Caco-2 (cell line): ENCODE results near the gene IL5. TPM values are rescaled to one million over a fixed set of nuclear protein-coding genes. Genes with fewer than 3 reads are reported as not detected.

ENCODE experiments used
- BruUV-seq: library from RNA; stranded (reverse); fragments of 400-500 nt; replicated peaks from 2 replicates; lab custom pipeline; 2021; lab: Mats Ljungman, UMichigan
- CTCF ChIA-PET: fragments of 300-600 bp; sonication (Branson Sonifier 250); formaldehyde crosslinking; loops from one replicate; lab custom pipeline; 2022; ENCODE audit warnings: antibody characterized with exemption; lab: Charles Lee
- POLR2A ChIA-PET: fragments of 300-600 bp; sonication (Branson Sonifier 250); formaldehyde crosslinking; loops from one replicate; lab custom pipeline; 2022; ENCODE audit warnings: antibody characterized with exemption; lab: Charles Lee
- DNase-seq, 2 experiments: peaks; one replicate each; pipeline versions ENCODE4 v3.0.0 to v3.0.0-alpha.2; 2020 to 2022
- H3K27me3 ChIP-seq: replicated peaks from 2 replicates; pipeline ENCODE4 v1.6.0; 2011; ENCODE audit warnings: low read length; ENCODE audit not compliant: control insufficient read depth, insufficient read depth
- H3K36me3 ChIP-seq: 2 replicates; pipeline ENCODE4 v1.5.1; 2011; ENCODE audit warnings: low read length; ENCODE audit not compliant: control insufficient read depth, insufficient read depth
- H3K4me1 ChIP-seq: fragments of 250-450 bp; sonication (Bioruptor Pico); 2 replicates; pipeline ENCODE4 v1.5.1; 2020; ENCODE audit warnings: mild to moderate bottlenecking
- H3K4me3 ChIP-seq: 2 replicates; pipeline ENCODE4 v1.5.1; 2011; ENCODE audit warnings: low read depth, mild to moderate bottlenecking, control low read depth, low read length
- H3K9me3 ChIP-seq: fragments of 250-450 bp; sonication (Bioruptor Pico); 2 replicates; pipeline ENCODE4 v1.5.1; 2020; ENCODE audit warnings: mild to moderate bottlenecking, moderate library complexity
- H3K27ac Mint-ChIP-seq: one replicate; pipeline ENCODE4 v1.8.0; 2022; ENCODE audit warnings: mixed read lengths; ENCODE audit not compliant: unreplicated experiment
- H3K27me3 Mint-ChIP-seq: one replicate; pipeline ENCODE4 v1.8.0; 2022; ENCODE audit warnings: mixed read lengths; ENCODE audit not compliant: insufficient read depth, unreplicated experiment
- H3K36me3 Mint-ChIP-seq: one replicate; pipeline ENCODE4 v1.8.0; 2022; ENCODE audit warnings: mild to moderate bottlenecking, mixed read lengths; ENCODE audit not compliant: insufficient read depth, unreplicated experiment
- H3K4me1 Mint-ChIP-seq: one replicate; pipeline ENCODE4 v1.8.0; 2022; ENCODE audit warnings: low read depth, mixed read lengths; ENCODE audit not compliant: unreplicated experiment
- H3K4me3 Mint-ChIP-seq: one replicate; pipeline ENCODE4 v1.8.0; 2022; ENCODE audit warnings: mild to moderate bottlenecking, moderate library complexity, mixed read lengths; ENCODE audit not compliant: unreplicated experiment
- H3K9me3 Mint-ChIP-seq: one replicate; pipeline ENCODE4 v1.8.0; 2022; ENCODE audit warnings: mixed read lengths; ENCODE audit not compliant: unreplicated experiment
- intact Hi-C: fragments of 100-400 bp; cut with micrococcal nuclease; formaldehyde crosslinking; loops from one replicate; pipeline ENCODE4 v1.10.0; 2022; ENCODE audit not compliant: unreplicated experiment
- total RNA-seq: library from RNA; stranded (reverse); gene quantifications from 2 replicates; pipeline ENCODE4 v1.2.3, GENCODE V29; 2022
- TF ChIP-seq, protein P1 (sequence below), 2 experiments: fragments of 200-600 bp in 1 of 2; IDR thresholded peaks; 1 replicate in 1 of 2; 2 replicates in 1 of 2; pipeline versions ENCODE4 v1.5.1 to v1.8.0; 2011 to 2022; ENCODE audit warnings: antibody characterized with exemption in 1 of 2, control low read depth in 1 of 2, inconsistent platforms in 1 of 2, low read depth in 1 of 2, low read length in 1 of 2, mild to moderate bottlenecking in 1 of 2, moderate library complexity in 1 of 2; ENCODE audit not compliant: insufficient read depth in 1 of 2, severe bottlenecking in 1 of 2, unreplicated experiment in 1 of 2

IL5 gene
- total RNA-seq, 1 experiment from 2014 or later = not detected

DNA sequence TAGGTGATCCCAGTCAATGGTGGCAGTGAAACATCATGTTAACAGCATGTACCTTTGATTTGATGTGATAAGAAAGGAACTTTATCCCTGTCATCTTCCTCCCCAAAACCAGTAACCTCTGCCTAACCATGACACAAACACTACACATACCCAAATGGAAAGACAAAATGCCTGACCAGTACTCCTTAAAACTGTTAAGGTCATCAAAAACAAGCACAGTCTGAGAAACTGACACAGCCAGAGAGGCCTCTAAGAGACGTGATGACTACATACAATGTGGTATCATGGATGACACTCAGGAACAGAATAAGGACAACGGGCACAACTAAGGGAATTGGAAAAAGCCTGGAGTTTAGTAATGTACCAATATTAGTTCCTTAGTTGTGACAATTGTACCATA lies 3.9 kb upstream of the IL5 start:
- H3K36me3 ChIP-seq = no peaks in the 10 kb centered on the region
- Mint-ChIP-seq H3K4me3 (no peak overlapping the region), H3K36me3 (no peaks in the 10 kb centered on the region), H3K27me3 (peaks cover 5% of the 10 kb centered on the region), H3K9me3 (no peaks in the 10 kb centered on the region), H3K27ac (no peak overlapping the region), H3K4me1 (no peaks in the 10 kb centered on the region)
- H3K9me3 ChIP-seq = no peaks in the 10 kb centered on the region
- CTCF ChIA-PET = no interaction called here
- DNase-seq = no peak
- intact Hi-C loops = no loop called here
- H3K27me3 ChIP-seq = no peaks in the 10 kb centered on the region
- no peak overlapping the region for H3K4me3 ChIP-seq
- no peaks in the 10 kb centered on the region for H3K4me1 ChIP-seq
- POLR2A ChIA-PET = no interaction called here
- BruUV-seq = no TSS peak
- TF ChIP-seq, protein P1, sequence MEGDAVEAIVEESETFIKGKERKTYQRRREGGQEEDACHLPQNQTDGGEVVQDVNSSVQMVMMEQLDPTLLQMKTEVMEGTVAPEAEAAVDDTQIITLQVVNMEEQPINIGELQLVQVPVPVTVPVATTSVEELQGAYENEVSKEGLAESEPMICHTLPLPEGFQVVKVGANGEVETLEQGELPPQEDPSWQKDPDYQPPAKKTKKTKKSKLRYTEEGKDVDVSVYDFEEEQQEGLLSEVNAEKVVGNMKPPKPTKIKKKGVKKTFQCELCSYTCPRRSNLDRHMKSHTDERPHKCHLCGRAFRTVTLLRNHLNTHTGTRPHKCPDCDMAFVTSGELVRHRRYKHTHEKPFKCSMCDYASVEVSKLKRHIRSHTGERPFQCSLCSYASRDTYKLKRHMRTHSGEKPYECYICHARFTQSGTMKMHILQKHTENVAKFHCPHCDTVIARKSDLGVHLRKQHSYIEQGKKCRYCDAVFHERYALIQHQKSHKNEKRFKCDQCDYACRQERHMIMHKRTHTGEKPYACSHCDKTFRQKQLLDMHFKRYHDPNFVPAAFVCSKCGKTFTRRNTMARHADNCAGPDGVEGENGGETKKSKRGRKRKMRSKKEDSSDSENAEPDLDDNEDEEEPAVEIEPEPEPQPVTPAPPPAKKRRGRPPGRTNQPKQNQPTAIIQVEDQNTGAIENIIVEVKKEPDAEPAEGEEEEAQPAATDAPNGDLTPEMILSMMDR (IDR thresholded peaks at IDR 0.05; ENCODE audit: insufficient read depth in 1 of 2, low read depth in 1 of 2, low read length in 1 of 2, severe bottlenecking in 1 of 2, unreplicated experiment in 1 of 2) = no peak

DNA sequence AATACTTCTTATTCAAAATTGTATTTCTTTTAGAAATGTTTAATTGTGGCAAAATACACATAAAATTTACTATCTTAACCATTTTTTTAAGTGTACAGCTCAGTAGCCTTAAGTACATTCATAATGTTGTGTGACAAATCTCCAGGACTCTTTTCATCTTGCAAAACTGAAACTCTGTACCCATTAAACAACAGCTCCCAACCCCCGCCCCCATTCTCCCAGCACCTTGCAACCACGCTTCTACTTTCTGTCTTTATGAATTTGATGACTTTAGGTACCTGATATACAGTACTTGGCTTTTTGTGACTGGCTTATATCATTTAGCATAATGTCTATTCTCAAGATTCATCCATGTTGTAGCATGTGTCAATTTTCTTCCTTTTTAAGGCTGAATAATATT lies 2.8 kb upstream of the IL5 start:
- no peaks in the 10 kb centered on the region for H3K36me3 Mint-ChIP-seq
- POLR2A ChIA-PET = no interaction called here
- intact Hi-C loops = no loop called here

GRCh38 chr5:132540764-132541163 lies 2.6 kb downstream of the IL5 start:
- POLR2A ChIA-PET = no interaction called here

More for the DNA sequence above, 2.8 kb upstream of the IL5 start:
- Histone ChIP-seq H3K4me3 (no peak overlapping the region), H3K4me1 (no peaks in the 10 kb centered on the region), H3K27me3 (no peaks in the 10 kb centered on the region), H3K9me3 (no peaks in the 10 kb centered on the region), H3K36me3 (no peaks in the 10 kb centered on the region)
- Mint-ChIP-seq H3K4me1 (no peaks in the 10 kb centered on the region), H3K27me3 (peaks cover 5% of the 10 kb centered on the region), H3K27ac (no peak overlapping the region), H3K4me3 (no peak overlapping the region), H3K9me3 (no peaks in the 10 kb centered on the region)
- no peak for DNase-seq
- BruUV-seq = no TSS peak
- TF ChIP-seq, protein P1 (IDR thresholded peaks at IDR 0.05; ENCODE audit: insufficient read depth in 1 of 2, low read depth in 1 of 2, low read length in 1 of 2, severe bottlenecking in 1 of 2, unreplicated experiment in 1 of 2) = no peak
- CTCF ChIA-PET = no interaction called here

More at GRCh38 chr5:132540764-132541163, 2.6 kb downstream of the IL5 start:
- Mint-ChIP-seq H3K9me3 (no peaks in the 10 kb centered on the region), H3K4me1 (no peaks in the 10 kb centered on the region), H3K36me3 (no peaks in the 10 kb centered on the region), H3K27ac (no peak overlapping the region), H3K27me3 (peaks cover 5% of the 10 kb centered on the region), H3K4me3 (no peak overlapping the region)
- DNase-seq = no peak
- no peaks in the 10 kb centered on the region for H3K27me3 ChIP-seq
- no peaks in the 10 kb centered on the region for H3K4me1 ChIP-seq
- BruUV-seq = no TSS peak
- no peaks in the 10 kb centered on the region for H3K9me3 ChIP-seq
- CTCF ChIA-PET = no interaction called here
- no peak overlapping the region for H3K4me3 ChIP-seq
- TF ChIP-seq, protein P1 (IDR thresholded peaks at IDR 0.05; ENCODE audit: insufficient read depth in 1 of 2, low read depth in 1 of 2, low read length in 1 of 2, severe bottlenecking in 1 of 2, unreplicated experiment in 1 of 2) = no peak
- intact Hi-C loops = no loop called here
- no peaks in the 10 kb centered on the region for H3K36me3 ChIP-seq
